ENCODE measurements around the gene ABCC8.

Gene ABCC8

GRCh38 chr11:17385492-17385891 is 91.2 kb downstream of the ABCC8 start:
- DNase-seq = no peak

- peak; percentile 79 to 83 (median 80) for DNase-seq
Observed at GRCh38 chr11:17384002-17384511, 92.6 kb downstream of the ABCC8 start.

- DNase-seq = peak; percentile 84 to 95 (median 92)
Observed at GRCh38 chr11:17383461-17383860, 93.2 kb downstream of the ABCC8 start.

- no peak for DNase-seq
Observed at GRCh38 chr11:17382046-17382728, 94.5 kb downstream of the ABCC8 start.

GRCh38 chr11:17381156-17381555 is 95.5 kb downstream of the ABCC8 start:
- no peak for DNase-seq

- no peak for DNase-seq
Observed at GRCh38 chr11:17379383-17380180, 97.1 kb downstream of the ABCC8 start.

- no peak for DNase-seq
Observed at GRCh38 chr11:17378655-17379054, 98.0 kb downstream of the ABCC8 start.

GRCh38 chr11:17376493-17376892 is 100.2 kb downstream of the ABCC8 start:
- no peak for DNase-seq

GRCh38 chr11:17375547-17375946 is 101.1 kb downstream of the ABCC8 start:
- DNase-seq = no peak

GRCh38 chr11:17371614-17372013 is 105.0 kb downstream of the ABCC8 start:
- DNase-seq = peak in 3 of 4 experiments; percentile 23 to 61 (median 42)

- DNase-seq = no peak
Observed at GRCh38 chr11:17369684-17370243, 106.9 kb downstream of the ABCC8 start.

- DNase-seq = no peak
Observed at GRCh38 chr11:17369094-17369493, 107.6 kb downstream of the ABCC8 start.

- no peak for DNase-seq
Observed at GRCh38 chr11:17368551-17368950, 108.1 kb downstream of the ABCC8 start.

- no peak for DNase-seq
Observed at GRCh38 chr11:17366495-17366894, 110.2 kb downstream of the ABCC8 start.

- DNase-seq = peak; percentile 80 to 87 (median 84)
Observed at GRCh38 chr11:17354601-17354991, 122.0 kb downstream of the ABCC8 start.

- DNase-seq = peak in 1 of 4 experiments; percentile 7
Observed at GRCh38 chr11:17353821-17354600, 122.6 kb downstream of the ABCC8 start.

- peak; percentile 77 to 89 (median 82) for DNase-seq
Observed at GRCh38 chr11:17352950-17353820, 123.5 kb downstream of the ABCC8 start.

GRCh38 chr11:17351510-17352176 is 125.0 kb downstream of the ABCC8 start, which contains the start of gene NCR3LG1:
NCR3LG1 (plus strand) TSS chr11:17351800; CDS start chr11:17351970, 170 bp downstream.
- DNase-seq = peak; percentile 88 to 92 (median 90)

- DNase-seq = no peak
Observed at GRCh38 chr11:17351172-17351509, 125.5 kb downstream of the ABCC8 start.

- DNase-seq = peak; percentile 24 to 47 (median 34)
Observed at GRCh38 chr11:17350455-17351171, 126.0 kb downstream of the ABCC8 start.
